Left ventricle myocardium inferior (tissue), 1 donor: ENCODE data around the gene SLC12A5. TPM values are rescaled to one million over a fixed set of nuclear protein-coding genes. Genes with fewer than 3 reads are reported as not detected.

ENCODE experiments used
- DNase-seq: peaks from one replicate; pipeline ENCODE4 v3.0.0-alpha.2; 2020
- H3K27ac ChIP-seq: fragments of 200-600 bp; replicated peaks from 2 replicates; pipeline ENCODE4 v1.8.0; 2021
- H3K27me3 ChIP-seq: fragments of 200-600 bp; 2 replicates; pipeline ENCODE4 v1.8.0; 2021; ENCODE audit warnings: low read depth
- H3K36me3 ChIP-seq: fragments of 200-600 bp; 2 replicates; pipeline ENCODE4 v1.8.0; 2021
- H3K4me1 ChIP-seq: fragments of 200-600 bp; 2 replicates; pipeline ENCODE4 v1.8.0; 2021
- H3K4me3 ChIP-seq: fragments of 200-600 bp; 2 replicates; pipeline ENCODE4 v1.8.0; 2021; ENCODE audit warnings: mild to moderate bottlenecking, moderate library complexity
- H3K9me3 ChIP-seq: fragments of 200-600 bp; replicated peaks from 2 replicates; pipeline ENCODE4 v1.8.0; 2021
- intact Hi-C: fragments of 100-400 bp; cut with micrococcal nuclease; formaldehyde crosslinking; loops from one replicate; pipeline ENCODE4 v1.11.0; 2022
- total RNA-seq: library from RNA; stranded (reverse); fragmentation: NEBNext Ultra II Directional; extraction: Animal tissue kit (Norgen Biotek cat#: 25700); gene quantifications from one replicate; pipeline ENCODE4 v1.2.1, GENCODE V29; 2021
- TF ChIP-seq, protein P1 (sequence below): fragments of 200-600 bp; IDR thresholded peaks from 2 replicates; pipeline ENCODE4 v1.8.0; 2021; ENCODE audit warnings: antibody characterized with exemption, mild to moderate bottlenecking, borderline replicate concordance
- donor health status: DM: no; HTN: yes; CAD: no; lungs with severe emphysema.

The SLC12A5 gene
- total RNA-seq, 1 donor from 2014 or later: not detected

DNA sequence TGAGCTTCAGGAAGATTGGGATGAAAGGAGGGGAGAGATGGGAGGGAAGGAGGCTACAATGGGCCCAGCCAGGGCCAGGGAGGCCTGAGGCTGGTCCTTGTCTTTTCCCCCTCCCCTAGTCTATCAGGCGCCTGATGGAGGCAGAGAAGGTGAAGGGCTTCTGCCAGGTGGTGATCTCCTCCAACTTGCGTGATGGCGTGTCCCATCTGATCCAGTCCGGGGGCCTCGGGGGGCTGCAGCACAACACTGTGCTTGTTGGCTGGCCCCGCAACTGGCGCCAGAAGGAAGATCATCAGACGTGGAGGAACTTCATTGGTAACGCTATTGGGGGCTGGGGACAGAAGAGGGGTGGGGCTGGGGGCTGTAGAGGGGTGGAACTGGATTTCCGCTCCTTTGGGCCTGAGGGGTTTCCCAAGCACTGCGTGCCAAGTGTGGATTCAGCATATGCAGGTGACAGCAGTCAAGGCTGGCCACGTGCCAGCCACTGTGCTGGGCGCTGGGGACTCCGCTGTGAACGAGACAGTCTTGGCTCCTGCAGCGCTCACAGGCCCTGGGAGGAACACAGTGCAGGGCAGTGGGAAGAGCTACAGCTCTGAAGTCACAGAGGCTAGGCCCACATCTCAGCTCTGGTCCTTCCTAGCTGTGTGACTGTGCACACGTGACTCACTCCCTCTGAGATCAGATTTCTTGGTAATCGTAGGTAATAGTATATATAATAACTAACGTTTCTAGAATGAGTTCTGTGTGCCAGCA, 22.7 kb downstream of the SLC12A5 start:
- Histone ChIP-seq H3K9me3 (no peaks in the 10 kb centered on the region), H3K27me3 (peaks cover 97% of the 10 kb centered on the region), H3K4me3 (no peak overlapping the region), H3K36me3 (no peaks in the 10 kb centered on the region), H3K27ac (no peak overlapping the region), H3K4me1 (no peaks in the 10 kb centered on the region)
- TF ChIP-seq, protein P1, sequence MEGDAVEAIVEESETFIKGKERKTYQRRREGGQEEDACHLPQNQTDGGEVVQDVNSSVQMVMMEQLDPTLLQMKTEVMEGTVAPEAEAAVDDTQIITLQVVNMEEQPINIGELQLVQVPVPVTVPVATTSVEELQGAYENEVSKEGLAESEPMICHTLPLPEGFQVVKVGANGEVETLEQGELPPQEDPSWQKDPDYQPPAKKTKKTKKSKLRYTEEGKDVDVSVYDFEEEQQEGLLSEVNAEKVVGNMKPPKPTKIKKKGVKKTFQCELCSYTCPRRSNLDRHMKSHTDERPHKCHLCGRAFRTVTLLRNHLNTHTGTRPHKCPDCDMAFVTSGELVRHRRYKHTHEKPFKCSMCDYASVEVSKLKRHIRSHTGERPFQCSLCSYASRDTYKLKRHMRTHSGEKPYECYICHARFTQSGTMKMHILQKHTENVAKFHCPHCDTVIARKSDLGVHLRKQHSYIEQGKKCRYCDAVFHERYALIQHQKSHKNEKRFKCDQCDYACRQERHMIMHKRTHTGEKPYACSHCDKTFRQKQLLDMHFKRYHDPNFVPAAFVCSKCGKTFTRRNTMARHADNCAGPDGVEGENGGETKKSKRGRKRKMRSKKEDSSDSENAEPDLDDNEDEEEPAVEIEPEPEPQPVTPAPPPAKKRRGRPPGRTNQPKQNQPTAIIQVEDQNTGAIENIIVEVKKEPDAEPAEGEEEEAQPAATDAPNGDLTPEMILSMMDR: no peak
- no peak for DNase-seq
- intact Hi-C loops: no loop called here

DNA sequence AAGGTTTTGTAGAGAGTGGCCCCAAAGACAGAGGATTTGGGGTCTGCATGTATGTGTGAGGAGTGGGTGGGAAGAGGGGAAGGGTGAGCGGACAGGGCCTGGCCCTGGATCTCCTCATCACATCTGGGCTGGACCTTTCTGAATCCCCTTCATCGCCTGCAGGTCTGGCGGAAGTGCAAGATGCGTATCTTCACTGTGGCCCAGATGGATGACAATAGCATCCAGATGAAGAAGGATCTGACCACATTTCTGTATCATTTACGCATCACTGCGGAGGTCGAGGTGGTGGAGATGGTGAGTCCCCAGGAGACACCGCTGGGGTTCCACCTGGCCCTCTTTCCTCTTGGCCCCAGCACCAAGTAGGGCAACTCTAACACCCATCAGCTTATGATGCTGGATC, 24.4 kb downstream of the SLC12A5 start:
- H3K27me3 ChIP-seq: peaks cover 97% of the 10 kb centered on the region

DNA sequence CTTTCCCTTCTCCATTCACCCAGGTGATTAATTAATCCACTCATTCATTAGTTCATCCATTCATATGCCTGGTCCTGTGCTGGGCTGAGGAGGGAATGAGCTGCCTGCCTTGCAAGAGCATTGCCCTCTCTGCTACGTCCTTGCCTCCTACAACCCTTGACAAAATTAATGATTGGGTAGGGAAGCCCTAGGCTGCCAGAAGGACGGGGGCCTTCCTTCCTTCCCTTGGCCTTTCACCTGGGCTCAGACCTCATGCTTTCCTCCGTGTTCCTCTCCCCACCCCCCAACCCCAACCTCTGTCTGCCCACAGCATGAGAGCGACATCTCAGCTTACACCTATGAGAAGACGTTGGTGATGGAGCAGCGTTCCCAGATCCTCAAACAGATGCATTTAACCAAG, 25.6 kb downstream of the SLC12A5 start:
- peaks cover 93% of the 10 kb centered on the region for H3K27me3 ChIP-seq
- peaks cover 24% of the 10 kb centered on the region for H3K4me1 ChIP-seq
- intact Hi-C loops: no loop called here
- DNase-seq: no peak
- no peak overlapping the region for H3K27ac ChIP-seq
- no peaks in the 10 kb centered on the region for H3K9me3 ChIP-seq
- peaks cover under 1% of the 10 kb centered on the region for H3K36me3 ChIP-seq
- TF ChIP-seq, protein P1: no peak
- no peak overlapping the region for H3K4me3 ChIP-seq

More for the DNA sequence above, 24.4 kb downstream of the SLC12A5 start:
- Histone ChIP-seq H3K36me3 (no peaks in the 10 kb centered on the region), H3K9me3 (no peaks in the 10 kb centered on the region), H3K4me3 (no peak overlapping the region), H3K4me1 (peaks cover 13% of the 10 kb centered on the region), H3K27ac (no peak overlapping the region)
- intact Hi-C loops: no loop called here
- DNase-seq: no peak
- TF ChIP-seq, protein P1: no peak

DNA sequence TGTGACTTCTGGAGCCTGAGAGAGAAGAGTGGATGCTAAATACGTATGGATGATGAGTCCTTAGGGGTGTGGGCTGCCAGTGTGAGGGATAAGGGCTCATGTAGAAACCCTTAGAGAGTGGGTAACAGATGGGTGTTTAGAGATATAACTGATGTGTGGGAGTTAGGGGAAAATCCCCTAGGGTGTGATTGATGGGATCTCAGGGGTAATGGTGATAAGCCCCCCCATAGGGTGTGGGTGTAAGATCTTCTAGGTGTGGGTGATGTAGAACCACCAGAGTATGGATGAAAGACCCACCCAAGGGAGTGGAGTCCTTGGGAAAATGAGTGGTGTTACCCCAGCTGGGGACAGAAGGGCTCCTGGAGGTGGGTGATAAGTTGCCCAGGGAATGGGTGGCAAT, 26.3 kb downstream of the SLC12A5 start:
- Histone ChIP-seq H3K9me3 (no peaks in the 10 kb centered on the region), H3K36me3 (peaks cover 7% of the 10 kb centered on the region), H3K27ac (no peak overlapping the region), H3K27me3 (peaks cover 86% of the 10 kb centered on the region), H3K4me3 (no peak overlapping the region), H3K4me1 (peaks cover 29% of the 10 kb centered on the region)
- TF ChIP-seq, protein P1: no peak
- no peak for DNase-seq
- intact Hi-C loops: no loop called here

DNA sequence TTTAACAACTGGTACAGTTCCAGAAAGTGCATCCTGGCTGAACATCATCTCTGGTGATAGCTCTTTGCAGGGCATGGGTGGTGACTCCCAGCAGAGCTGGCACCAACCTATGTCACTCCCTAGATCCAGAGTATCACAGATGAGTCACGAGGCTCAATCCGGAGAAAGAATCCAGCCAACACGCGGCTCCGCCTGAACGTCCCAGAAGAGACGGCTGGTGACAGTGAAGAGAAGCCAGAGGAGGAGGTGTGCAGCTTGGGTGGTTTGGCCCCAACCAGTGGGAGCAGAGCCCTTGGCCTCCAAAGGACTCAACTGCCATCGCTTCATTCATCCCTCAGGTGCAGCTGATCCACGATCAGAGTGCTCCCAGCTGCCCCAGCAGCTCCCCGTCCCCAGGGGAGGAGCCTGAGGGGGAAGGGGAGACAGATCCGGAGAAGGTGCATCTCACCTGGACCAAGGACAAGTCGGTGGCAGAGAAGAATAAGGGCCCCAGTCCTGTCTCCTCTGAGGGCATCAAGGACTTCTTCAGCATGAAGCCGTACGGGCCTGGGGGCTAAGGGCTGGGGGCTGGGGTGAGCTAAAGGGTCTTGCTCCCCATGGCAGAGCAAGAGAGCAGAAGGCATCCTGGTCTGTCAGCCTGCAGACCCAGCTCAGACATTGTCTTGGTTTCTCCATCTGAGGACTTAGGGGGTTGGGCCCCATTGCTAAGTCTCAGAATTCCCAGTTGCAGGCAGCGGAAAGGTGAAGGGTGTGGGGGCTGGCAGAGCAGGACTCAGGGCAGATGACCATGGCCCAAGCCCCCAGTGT, 27.2 kb downstream of the SLC12A5 start:
- intact Hi-C loops: no loop called here
- Histone ChIP-seq H3K27ac (no peak overlapping the region), H3K4me3 (no peak overlapping the region), H3K9me3 (no peaks in the 10 kb centered on the region), H3K36me3 (peaks cover 17% of the 10 kb centered on the region), H3K4me1 (peaks cover 39% of the 10 kb centered on the region), H3K27me3 (peaks cover 77% of the 10 kb centered on the region)
- DNase-seq: no peak
- TF ChIP-seq, protein P1: no peak
